ENCODE data around the gene ZNF135. TPM values are rescaled to one million over a fixed set of nuclear protein-coding genes. Genes with fewer than 3 reads are reported as not detected.
A peak's percentile ranks its signal among the peaks of the same experiment; 100 is the strongest.

ZNF135 gene
- polyA plus RNA-seq, 1 experiment = 6.6 TPM

DNA sequence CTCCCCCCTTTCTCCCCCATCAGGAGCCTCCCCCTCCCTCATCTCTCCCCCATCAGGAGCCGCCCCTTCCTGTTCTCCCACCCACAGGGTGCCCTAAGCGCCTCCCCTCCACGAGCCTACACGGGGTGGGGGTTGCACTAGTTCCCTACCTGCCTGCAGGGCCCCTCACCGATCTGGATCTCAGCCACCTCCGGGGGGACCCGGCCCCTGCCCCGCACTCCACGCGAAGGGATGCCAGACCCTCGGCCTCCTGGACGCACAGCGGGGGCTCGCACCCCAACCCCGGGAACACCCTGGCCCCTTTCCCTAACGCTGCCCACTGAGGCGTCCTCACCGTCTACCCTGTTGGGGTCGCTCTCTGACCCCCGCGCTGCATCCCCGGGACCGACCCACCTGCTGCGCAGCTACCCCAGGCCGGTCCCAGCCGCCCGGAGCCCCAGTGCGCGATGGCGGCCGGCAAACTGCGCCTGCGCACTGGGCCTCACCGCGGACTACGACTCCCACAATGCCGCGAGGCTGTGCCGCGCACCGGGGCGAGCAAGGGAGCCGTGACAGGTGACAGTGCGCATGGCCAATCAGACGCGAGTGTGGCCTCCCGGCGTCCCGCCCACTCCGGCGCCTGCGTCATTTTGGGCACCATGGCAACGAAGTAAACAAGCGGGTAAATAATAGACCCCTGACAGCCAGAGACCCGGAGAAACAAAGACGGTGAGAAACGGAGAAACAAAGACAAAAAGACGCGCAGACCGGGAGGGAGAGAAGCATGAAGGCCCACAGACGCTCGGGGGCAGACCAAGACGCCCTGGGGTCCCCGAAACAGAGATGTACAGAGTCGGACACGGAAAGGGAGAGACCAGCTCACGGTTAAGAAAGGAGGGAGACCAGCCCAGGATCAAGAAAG lies 38.9 kb downstream of the ZNF135 start, which contains the start of gene ZSCAN18:
Gene ZSCAN18 (minus strand): TSS at position 451 of the 901 bp plus-strand sequence. CDS start 7,964 bp downstream, outside the sequence.
- TF ChIP-seq CTCF (IDR thresholded peaks at IDR 0.05; ENCODE audit: low read depth, low read length) = no peak
- Histone ChIP-seq H3K27me3 (ENCODE audit: control insufficient read depth, insufficient read depth, low read length) (no peaks in the 10 kb centered on the region), H3K9me3 (ENCODE audit: control insufficient read depth, insufficient read depth, low read length) (peaks cover 80% of the 10 kb centered on the region), H3K27ac (ENCODE audit: low read depth, low read length) (peak within 1 kb of the TSS; percentile 90), H3K4me3 (ENCODE audit: low read depth, low read length) (peak within 1 kb of the TSS; percentile 68)
- peak; percentile 61 for DNase-seq (ENCODE audit: low read depth, low spot score)
- CTCF ChIA-PET = no interaction called here
- POLR2A ChIA-PET = no interaction called here

- Histone ChIP-seq H3K27me3 (ENCODE audit: control insufficient read depth, insufficient read depth, low read length) (no peaks in the 10 kb centered on the region), H3K9me3 (ENCODE audit: control insufficient read depth, insufficient read depth, low read length) (peaks cover 78% of the 10 kb centered on the region), H3K4me3 (ENCODE audit: low read depth, low read length) (peak overlapping the region; percentile 68), H3K27ac (ENCODE audit: low read depth, low read length) (peak overlapping the region; percentile 90)
- no peak for TF ChIP-seq CTCF (IDR thresholded peaks at IDR 0.05; ENCODE audit: low read depth, low read length)
- ChIA-PET CTCF (interaction anchor here (1.3 kb wide), 1 partner anchor 57 kb away, joined by 3 read pairs; no protein-coding TSS in a partner anchor), POLR2A (interaction anchor here (0.6 kb wide), 1 partner anchor 84 kb away, joined by 3 read pairs; the partner anchor contains the start of gene ZNF274)
- no peak for DNase-seq (ENCODE audit: low read depth, low spot score)
Observed at GRCh38 chr19:58098682-58098998, 39.6 kb downstream of the ZNF135 start.

GRCh38 chr19:58107778-58108545 lies 48.9 kb downstream of the ZNF135 start:
- ChIA-PET POLR2A (no interaction called here), CTCF (no interaction called here)
- Histone ChIP-seq H3K27ac (ENCODE audit: low read depth, low read length) (no peak overlapping the region), H3K9me3 (ENCODE audit: control insufficient read depth, insufficient read depth, low read length) (peaks cover 78% of the 10 kb centered on the region), H3K4me3 (ENCODE audit: low read depth, low read length) (no peak overlapping the region), H3K27me3 (ENCODE audit: control insufficient read depth, insufficient read depth, low read length) (no peaks in the 10 kb centered on the region)
- DNase-seq (ENCODE audit: low read depth, low spot score) = no peak
- no peak for TF ChIP-seq CTCF (IDR thresholded peaks at IDR 0.05; ENCODE audit: low read depth, low read length)

- H3K9me3 ChIP-seq (ENCODE audit: control insufficient read depth, insufficient read depth, low read length) = peaks cover 80% of the 10 kb centered on the region
- no peak for TF ChIP-seq CTCF (IDR thresholded peaks at IDR 0.05; ENCODE audit: low read depth, low read length)
- no peak for DNase-seq (ENCODE audit: low read depth, low spot score)
- H3K27me3 ChIP-seq (ENCODE audit: control insufficient read depth, insufficient read depth, low read length) = no peaks in the 10 kb centered on the region
- no peak overlapping the region for H3K4me3 ChIP-seq (ENCODE audit: low read depth, low read length)
- ChIA-PET POLR2A (no interaction called here), CTCF (no interaction called here)
- H3K27ac ChIP-seq (ENCODE audit: low read depth, low read length) = no peak overlapping the region
Observed at GRCh38 chr19:58108546-58108817, 49.4 kb downstream of the ZNF135 start.
